ENCODE results near the gene GAS2. TPM values are rescaled to one million over a fixed set of nuclear protein-coding genes. Genes with fewer than 3 reads are reported as not detected.

The GAS2 gene
- total and polyA plus RNA-seq, 2 of the 4 experiments (the other 2 are of a cell fraction): 0.51 to 0.90 TPM

- no peak overlapping the region for H2AFZ ChIP-seq (replicated peaks; ENCODE audit: low read length, poor library complexity)
- no TSS peak for BruUV-seq (replicated peaks)
- TF ChIP-seq USF2 (IDR thresholded peaks at IDR 0.05; ENCODE audit: low read depth, low read length) (no peak), MAZ (IDR thresholded peaks at IDR 0.05; ENCODE audit: borderline replicate concordance, low read depth, low read length) (no peak), FOS (IDR thresholded peaks at IDR 0.05; ENCODE audit: low read depth, low read length) (no peak), SMC3 (IDR thresholded peaks at IDR 0.05; ENCODE audit: low read depth, low read length) (no peak), CTCF (conservative IDR thresholded peaks at IDR 0.05; ENCODE audit: low read depth, low read length) (no peak), CHD1 (IDR thresholded peaks at IDR 0.05; ENCODE audit: low read depth, low read length) (no peak), RAD21 (IDR thresholded peaks at IDR 0.05; ENCODE audit: low read length) (no peak), BHLHE40 (IDR thresholded peaks at IDR 0.05; ENCODE audit: low read depth, low read length) (no peak), CEBPB (IDR thresholded peaks at IDR 0.05; ENCODE audit: low read depth, low read length) (no peak), ELK1 (IDR thresholded peaks at IDR 0.05; ENCODE audit: borderline replicate concordance, low read depth, low read length) (no peak), NFE2L2 (IDR thresholded peaks at IDR 0.05; ENCODE audit: low read depth, low read length) (no peak), MAFK (IDR thresholded peaks at IDR 0.05; ENCODE audit: low read depth, low read length) (no peak), POLR2A (IDR thresholded peaks at IDR 0.05; ENCODE audit: low read depth, low read length) (no peak)
- no peak for ATAC-seq (ENCODE audit: low read depth)
- dilution Hi-C loops (cut with HindIII; ENCODE audit: low sequenced_read_pairs, unreplicated experiment) (no loop called here), intact Hi-C loops (cut with micrococcal nuclease) (no loop called here), in situ Hi-C loops (cut with MboI; ENCODE audit: low sequenced_read_pairs) (no loop called here)
- H3K4me3 ChIP-seq (ENCODE audit: insufficient read depth, low read depth, low read length): no peak overlapping the region
- no peak overlapping the region for H3K4ac ChIP-seq (ENCODE audit: low read depth, low read length)
- H2AK9ac ChIP-seq (replicated peaks; ENCODE audit: low read depth, low read length, poor library complexity): no peak overlapping the region
- H3K18ac ChIP-seq (ENCODE audit: low read depth, low read length): no peak overlapping the region
- H3K4me1 ChIP-seq (ENCODE audit: control insufficient read depth, insufficient read depth, low read length): no peaks in the 10 kb centered on the region
- no peak overlapping the region for H3K27ac ChIP-seq (ENCODE audit: insufficient read depth, low read length)
- ChIA-PET POLR2A (ENCODE audit: unreplicated experiment) (no interaction called here), CTCF (no interaction called here)
- H4K20me1 ChIP-seq (ENCODE audit: insufficient read depth, low read length): no peaks in the 10 kb centered on the region
- H3K9ac ChIP-seq (ENCODE audit: low read depth, low read length): no peak overlapping the region
- H3K4me2 ChIP-seq (ENCODE audit: low read depth, low read length): no peak overlapping the region
- no peak overlapping the region for H3K56ac ChIP-seq (ENCODE audit: extremely low read depth, insufficient read depth, low read length)
- H4K8ac ChIP-seq (ENCODE audit: low read depth in 2 of 2, low read length in 2 of 2): no peak overlapping the region
- no peaks in the 10 kb centered on the region for H3K9me1 ChIP-seq (ENCODE audit: insufficient read depth, low read length)
- no peaks in the 10 kb centered on the region for H3K79me1 ChIP-seq (ENCODE audit: low read depth in 1 of 2, low read length in 2 of 2)
- H4K91ac ChIP-seq (ENCODE audit: insufficient read depth, low read depth, low read length): no peak overlapping the region
- no peak overlapping the region for H4K5ac ChIP-seq (ENCODE audit: low read depth, low read length)
- no peak overlapping the region for H2BK120ac ChIP-seq (ENCODE audit: low read depth, low read length)
- H2AK5ac ChIP-seq (ENCODE audit: low read depth, low read length): no peak overlapping the region
- H3K36me3 ChIP-seq (ENCODE audit: control insufficient read depth, insufficient read depth, low read length): no peaks in the 10 kb centered on the region
- H3K27me3 ChIP-seq (ENCODE audit: control insufficient read depth, insufficient read depth, low read length): no peaks in the 10 kb centered on the region
- no peaks in the 10 kb centered on the region for H3K9me3 ChIP-seq (ENCODE audit: control insufficient read depth, insufficient read depth, low read length)
- H2BK15ac ChIP-seq (ENCODE audit: low read depth, low read length): no peak overlapping the region
- no peak overlapping the region for H3K14ac ChIP-seq (replicated peaks; ENCODE audit: low read depth, low read length)
- DNase-seq: no peak
- H3K23ac ChIP-seq (ENCODE audit: low read depth, low read length): no peak overlapping the region
- no peak overlapping the region for H2BK20ac ChIP-seq (ENCODE audit: low read depth, low read length)
- H2BK5ac ChIP-seq (ENCODE audit: low read depth, low read length, poor library complexity, severe bottlenecking): no peak overlapping the region
These were observed 35.6 kb downstream of the GAS2 start for GRCh38 chr11:22702031-22702430.

Data from IMR-90 (cell line).